Endothelial cell of umbilical vein (primary cell): Measurements from ENCODE around the gene PCP4L1. TPM values are rescaled to one million over a fixed set of nuclear protein-coding genes. Genes with fewer than 3 reads are reported as not detected.

ENCODE experiments used
- BruUV-seq: library from RNA; stranded (reverse); fragments of 400-500 nt; replicated peaks from 2 replicates; lab custom pipeline; 2021; lab: Mats Ljungman, UMichigan
- CTCF ChIA-PET: fragments of 300-600, 350-600 bp; sonication (Branson Sonifier 250); formaldehyde crosslinking; loops from one replicate; lab custom pipeline; 2021; ENCODE audit warnings: antibody characterized with exemption, inconsistent platforms; lab: Charles Lee
- POLR2A ChIA-PET: fragments of 300-600, 350-600 bp; sonication (Branson Sonifier 250); formaldehyde crosslinking; loops from one replicate; lab custom pipeline; 2021; ENCODE audit warnings: antibody characterized with exemption, inconsistent platforms; lab: Charles Lee
- DNase-seq: peaks from one replicate; pipeline ENCODE4 v3.0.0-alpha.2; 2011; ENCODE audit warnings: low read depth, low spot score
- FAIRE-seq: peaks from 2 replicates; lab custom pipeline; 2011; peaks lifted over from hg19 to GRCh38; lab: Jason Lieb, UNC
- H2AFZ ChIP-seq: 2 replicates; pipeline ENCODE4 v1.6.0; 2012; ENCODE audit warnings: low read depth, low read length, control low read depth, inconsistent platforms
- H3K27ac ChIP-seq: 2 replicates; pipeline ENCODE4 v1.5.1; 2011; ENCODE audit warnings: low read depth, mild to moderate bottlenecking, control low read depth, low read length, moderate library complexity; ENCODE audit not compliant: insufficient read depth
- H3K27me3 ChIP-seq, 2 experiments: 2 replicates each; pipeline versions ENCODE4 v1.6.0 to v1.6.1; 2011; ENCODE audit warnings: low read length in 2 of 2, mixed read lengths in 1 of 2; ENCODE audit not compliant: control insufficient read depth in 2 of 2, insufficient read depth in 2 of 2
- H3K36me3 ChIP-seq, 2 experiments: 2 replicates in 1 of 2; 3 replicates in 1 of 2; pipeline ENCODE4 v1.5.1; 2011; ENCODE audit warnings: low read length in 2 of 2, mild to moderate bottlenecking in 1 of 2, moderate library complexity in 1 of 2; ENCODE audit not compliant: control insufficient read depth in 2 of 2, insufficient read depth in 2 of 2; ENCODE audit errors: extremely low read depth in 1 of 2
- H3K4me1 ChIP-seq: 3 replicates; pipeline ENCODE4 v1.5.1; 2011; ENCODE audit warnings: mild to moderate bottlenecking, low read length; ENCODE audit not compliant: control insufficient read depth, insufficient read depth; ENCODE audit errors: extremely low read depth
- H3K4me2 ChIP-seq: 2 replicates; pipeline ENCODE4 v1.6.1; 2011; ENCODE audit warnings: low read length, control low read depth, mixed read lengths; ENCODE audit not compliant: insufficient read depth
- H3K4me3 ChIP-seq, 3 experiments: fragments of 200-600 bp in 1 of 3; sonication (generic), shearing (Covaris generic) in 1 of 3; replicated peaks in 1 of 3; 2 replicates each; pipeline ENCODE4 v1.5.1; 2011 to 2016; ENCODE audit warnings: control low read depth in 3 of 3, low read length in 3 of 3, mild to moderate bottlenecking in 2 of 3, inconsistent platforms in 1 of 3, low read depth in 1 of 3, moderate library complexity in 1 of 3; ENCODE audit not compliant: insufficient read depth in 1 of 3
- H3K79me2 ChIP-seq: 2 replicates; pipeline ENCODE4 v1.6.0; 2012; ENCODE audit warnings: low read length, inconsistent platforms; ENCODE audit not compliant: control insufficient read depth, insufficient read depth
- H3K9ac ChIP-seq: replicated peaks from 2 replicates; pipeline ENCODE3; 2011; ENCODE audit warnings: low read length, control low read depth; ENCODE audit not compliant: insufficient read depth; ENCODE audit errors: extremely low read depth
- H3K9me1 ChIP-seq: replicated peaks from 3 replicates; pipeline ENCODE4 v1.6.0; 2011; ENCODE audit warnings: mild to moderate bottlenecking, low read length; ENCODE audit not compliant: control insufficient read depth, insufficient read depth; ENCODE audit errors: extremely low read depth
- H3K9me3 ChIP-seq: replicated peaks from 2 replicates; pipeline ENCODE4 v1.5.1; 2012; ENCODE audit warnings: low read length, inconsistent platforms; ENCODE audit not compliant: control insufficient read depth, insufficient read depth
- H4K20me1 ChIP-seq: replicated peaks from 2 replicates; pipeline ENCODE3; 2011; ENCODE audit warnings: mild to moderate bottlenecking, low read length; ENCODE audit not compliant: control insufficient read depth, insufficient read depth; ENCODE audit errors: extremely low read depth
- EZH2 ChIP-seq: IDR thresholded peaks from 2 replicates; pipeline ENCODE4 v1.6.1; 2012; ENCODE audit warnings: borderline replicate concordance, low read depth, mild to moderate bottlenecking, moderate library complexity, low read length, inconsistent platforms; ENCODE audit not compliant: severe bottlenecking
- FOS ChIP-seq: IDR thresholded peaks from 2 replicates; pipeline ENCODE4 v1.6.1; 2011; ENCODE audit warnings: mild to moderate bottlenecking, low read length, moderate library complexity, borderline replicate concordance; ENCODE audit not compliant: insufficient read depth
- GATA2 ChIP-seq: IDR thresholded peaks from 2 replicates; pipeline ENCODE4 v1.7.0; 2011; ENCODE audit warnings: low read depth, mild to moderate bottlenecking, moderate library complexity, mixed read lengths, low read length; ENCODE audit not compliant: insufficient read length, insufficient read depth
- JUN ChIP-seq: IDR thresholded peaks from 2 replicates; pipeline ENCODE4 v1.6.1; 2011; ENCODE audit warnings: borderline replicate concordance, low read depth; ENCODE audit not compliant: insufficient read length, insufficient read depth
- dilution Hi-C: fragments of 300-500 bp; cut with MboI; formaldehyde crosslinking; loops from one replicate; pipeline ENCODE4 v1.15.0; 2019; ENCODE audit warnings: low sequenced_read_pairs; ENCODE audit not compliant: extremely low pct_ligation_motif_present
- intact Hi-C: fragments of 100-400 bp; cut with micrococcal nuclease; formaldehyde crosslinking; loops from one replicate; pipeline ENCODE4 v1.10.0; 2022
- polyA plus RNA-seq, 4 experiments: library from polyadenylated mRNA; depleted of rRNA in 3 of 4; stranded (reverse) in 3 of 4; unstranded in 1 of 4; fragments of >200 nt; gene quantifications; 2 replicates each; pipeline versions ENCODE4 v1.2.1 to v1.2.3, GENCODE V29; 2011 to 2012; ENCODE audit warnings: missing spikeins in 1 of 4
- total RNA-seq: library from RNA; stranded (reverse); gene quantifications from 2 replicates; pipeline ENCODE4 v1.2.3, GENCODE V29; 2021

The PCP4L1 gene
- total and polyA plus RNA-seq, 2 donors (not counting 3 experiments of a cell fraction or from before 2014, with no cell fraction given) = not detected

GRCh38 chr1:161260376-161261260 lies 2.1 kb downstream of the PCP4L1 start:
- no peak for TF ChIP-seq EZH2
- no peak for TF ChIP-seq FOS
- no peak for TF ChIP-seq GATA2
- no peak for TF ChIP-seq JUN
- H2AFZ ChIP-seq = no peak overlapping the region
- no peaks in the 10 kb centered on the region for H4K20me1 ChIP-seq
- no peak overlapping the region for H3K9ac ChIP-seq
- no peaks in the 10 kb centered on the region for H3K9me1 ChIP-seq
- H3K27me3 ChIP-seq = peaks cover 31 to 43% of the 10 kb centered on the region in 2 experiments
- peaks cover 3% of the 10 kb centered on the region for H3K4me1 ChIP-seq
- no peaks in the 10 kb centered on the region for H3K36me3 ChIP-seq
- POLR2A ChIA-PET = no interaction called here
- no peak overlapping the region for H3K4me3 ChIP-seq
- BruUV-seq = no TSS peak
- intact Hi-C loops = no loop called here
- no peaks in the 10 kb centered on the region for H3K79me2 ChIP-seq
- FAIRE-seq (no peak), DNase-seq (no peak)
- dilution Hi-C loops = no loop called here
- CTCF ChIA-PET = interaction anchor here (1.4 to 1.6 kb wide), 2 partner anchors 12 to 31 kb away, joined by 5 to 7 read pairs; no protein-coding TSS in a partner anchor
- H3K9me3 ChIP-seq = no peaks in the 10 kb centered on the region
- H3K4me2 ChIP-seq = no peak overlapping the region
- H3K27ac ChIP-seq = no peak overlapping the region
